ENCODE data around the gene CMYA5.
"Not testable (repeated sequence)": the region's sequence is repeated elsewhere in the genome, so short reads cannot be mapped to it uniquely, and the experiment has no call there.

The CMYA5 gene

DNA sequence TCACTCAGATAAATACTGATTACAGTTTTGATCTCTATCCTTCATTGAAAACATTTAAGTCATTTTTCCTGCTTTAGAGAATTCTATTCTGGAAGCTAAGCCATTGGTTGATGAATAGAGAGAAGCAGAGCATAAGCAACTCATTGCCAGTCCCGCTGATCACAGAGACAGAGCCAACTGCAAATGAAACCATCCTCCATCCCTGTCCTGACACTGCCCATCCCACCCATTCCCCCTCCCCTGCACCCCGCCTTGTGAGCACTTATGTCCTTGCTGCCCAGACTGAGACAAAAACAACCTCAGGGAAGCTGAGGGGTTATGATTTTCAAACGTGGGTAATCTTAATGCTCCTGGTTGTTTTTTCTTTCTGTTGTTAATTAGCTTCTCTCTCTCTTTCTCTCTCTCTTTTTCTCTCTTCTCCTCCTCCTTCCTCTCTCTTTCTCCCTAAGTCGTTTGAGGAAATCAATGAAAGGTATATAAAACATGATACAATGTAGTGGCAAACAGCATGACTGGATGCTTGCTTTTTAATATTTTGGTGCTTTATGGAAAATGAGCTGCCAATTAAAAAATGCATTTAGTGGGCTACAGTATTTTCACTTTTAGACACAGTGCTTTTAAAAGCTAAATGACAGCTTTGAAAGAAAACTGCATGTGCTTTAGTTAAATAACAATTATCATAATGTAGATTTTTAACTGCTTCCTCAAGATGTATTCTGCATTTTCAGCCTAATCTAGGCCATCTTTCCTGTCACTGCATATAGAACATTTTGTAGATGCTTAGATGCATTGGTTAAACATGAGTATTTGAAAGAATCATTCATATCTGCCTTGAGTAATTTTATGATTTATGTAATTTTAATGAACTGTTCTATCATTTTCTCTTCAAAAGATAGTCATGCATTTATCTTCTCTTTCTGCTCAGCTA, 57.3 kb downstream of the CMYA5 start:
- no peak for DNase-seq (ENCODE audit: low read depth in 2 of 2)

DNA sequence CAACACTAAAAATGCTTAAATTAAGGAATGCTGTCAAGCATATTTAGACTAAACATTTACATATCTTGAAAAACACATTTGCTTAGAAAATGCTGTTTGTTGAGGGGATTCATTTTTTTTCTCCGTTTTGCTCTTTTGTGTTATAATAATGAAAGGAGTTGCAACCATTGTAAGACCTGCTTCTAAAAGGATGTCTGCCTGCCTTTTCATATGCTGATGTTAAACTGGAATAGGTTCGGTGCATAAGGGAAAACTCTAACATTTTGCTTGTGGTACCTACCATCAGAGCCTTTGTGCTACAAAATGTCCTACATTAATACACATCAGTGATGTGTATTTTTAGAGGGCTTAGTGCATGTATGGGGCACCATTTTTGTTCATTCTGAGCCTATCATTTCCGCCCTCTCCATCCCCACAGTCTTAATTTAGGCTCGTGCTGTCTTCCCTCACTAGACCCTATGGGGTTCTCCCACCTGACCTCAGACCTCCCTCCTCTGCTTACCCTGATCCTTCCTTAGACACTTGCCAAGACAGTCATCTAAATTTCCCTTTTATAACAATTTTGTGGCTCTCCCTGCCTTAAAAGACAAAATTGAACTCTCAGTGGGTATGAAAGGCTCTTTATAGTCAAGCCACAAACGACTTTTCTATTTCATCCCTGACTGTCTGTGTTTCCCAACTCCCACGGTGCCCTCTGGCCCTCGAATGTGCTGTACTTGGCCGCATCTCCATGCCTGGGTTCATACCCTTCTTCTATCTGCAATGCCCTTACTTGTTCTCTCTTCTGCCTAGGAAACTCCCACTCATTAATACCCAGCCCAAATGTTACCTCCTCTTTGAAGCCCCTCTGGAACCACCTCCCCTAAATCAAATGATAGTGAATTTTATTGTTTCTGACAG, 61.2 kb downstream of the CMYA5 start:
- DNase-seq (ENCODE audit: low read depth in 2 of 2) = no peak

DNA sequence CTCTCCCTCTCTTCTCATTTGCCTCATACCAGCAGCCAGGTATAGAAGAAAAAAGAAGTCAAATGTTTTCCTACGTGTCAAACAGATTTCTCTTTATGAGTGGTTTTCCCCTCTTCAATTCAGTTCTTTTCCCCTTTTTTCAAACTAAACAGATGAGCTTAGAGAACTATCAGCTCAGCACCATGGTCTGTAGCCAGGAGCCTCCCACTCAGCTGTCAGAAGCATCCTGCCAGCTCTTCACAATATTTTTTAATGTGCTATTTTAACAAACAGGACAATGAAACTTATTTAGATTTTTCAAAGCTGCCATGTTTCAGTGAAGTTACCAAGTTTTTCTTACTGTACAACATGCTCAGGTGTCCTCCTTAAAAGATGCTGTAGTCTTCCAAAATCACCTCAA, 63.5 kb downstream of the CMYA5 start:
- no peak for DNase-seq (ENCODE audit: low read depth in 2 of 2)

DNA sequence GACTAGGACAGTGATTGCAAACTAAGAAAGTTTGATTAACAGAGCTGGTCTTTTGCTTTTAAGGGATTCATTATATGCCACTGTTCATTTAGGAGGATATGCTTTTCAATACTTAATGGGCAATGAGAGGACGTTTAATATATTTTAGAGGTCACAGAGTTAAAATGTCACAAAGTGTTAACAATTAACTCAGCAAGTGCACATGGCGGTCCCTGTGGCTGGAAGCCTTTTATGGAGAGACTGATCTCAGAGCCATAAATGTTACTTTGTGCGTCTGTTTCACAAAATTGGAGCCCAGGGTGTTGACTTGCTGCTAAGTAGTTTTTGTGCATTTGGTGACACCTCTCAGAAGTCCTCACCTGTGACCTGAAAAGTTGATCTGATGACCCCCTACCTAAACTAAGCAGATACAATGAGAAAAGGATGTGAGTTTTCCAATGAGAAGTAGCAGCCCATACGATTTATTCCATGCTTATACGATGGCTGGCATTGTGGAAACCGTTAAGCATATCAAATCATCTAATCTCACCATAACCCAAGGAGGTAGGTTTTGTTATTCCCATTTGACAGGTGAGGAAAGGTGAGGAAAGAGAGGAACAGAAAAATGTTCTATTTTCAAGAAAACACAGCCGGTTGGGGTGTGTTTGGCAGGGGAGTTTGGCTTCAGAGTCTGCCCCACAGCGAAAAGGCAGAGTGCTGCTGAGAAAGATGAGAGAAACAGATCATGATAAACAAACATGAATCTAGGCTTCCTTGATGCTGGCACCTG, 64.4 kb downstream of the CMYA5 start:
- no peak for DNase-seq (ENCODE audit: low read depth in 2 of 2)

DNA sequence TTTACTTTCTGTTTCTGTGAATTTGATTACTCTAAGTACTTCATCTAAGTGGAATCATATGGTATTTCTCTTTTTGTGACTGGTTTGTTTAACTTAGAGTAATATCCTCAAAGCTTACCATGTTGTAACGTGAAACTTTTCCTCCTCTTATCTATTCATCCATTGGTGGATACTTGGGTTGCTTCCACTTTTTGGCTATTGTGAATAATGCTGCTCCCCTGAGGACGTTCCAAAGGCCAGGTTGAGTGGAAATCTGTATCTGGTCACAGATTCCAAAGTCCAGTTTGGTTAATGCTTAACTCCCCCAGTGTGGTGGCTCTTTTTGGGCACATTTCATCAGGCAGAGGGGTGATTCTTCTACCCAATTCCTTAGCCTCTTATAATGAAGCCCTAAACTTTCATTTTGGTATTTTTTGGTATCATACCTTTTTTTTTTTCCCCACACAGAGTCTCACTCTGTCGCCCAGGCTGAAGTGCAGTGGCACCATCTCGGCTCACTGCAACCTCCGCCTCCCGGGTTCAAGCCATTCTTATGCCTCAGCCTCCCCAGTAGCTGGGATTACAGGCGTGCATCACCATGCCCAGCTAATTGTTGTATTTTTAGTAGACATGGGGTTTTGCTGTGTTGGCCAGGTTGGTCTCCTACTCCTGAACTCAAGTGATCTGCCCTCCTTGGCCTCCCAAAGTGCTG, 65.4 kb downstream of the CMYA5 start:
- no peak for DNase-seq (ENCODE audit: low read depth in 2 of 2)

DNA sequence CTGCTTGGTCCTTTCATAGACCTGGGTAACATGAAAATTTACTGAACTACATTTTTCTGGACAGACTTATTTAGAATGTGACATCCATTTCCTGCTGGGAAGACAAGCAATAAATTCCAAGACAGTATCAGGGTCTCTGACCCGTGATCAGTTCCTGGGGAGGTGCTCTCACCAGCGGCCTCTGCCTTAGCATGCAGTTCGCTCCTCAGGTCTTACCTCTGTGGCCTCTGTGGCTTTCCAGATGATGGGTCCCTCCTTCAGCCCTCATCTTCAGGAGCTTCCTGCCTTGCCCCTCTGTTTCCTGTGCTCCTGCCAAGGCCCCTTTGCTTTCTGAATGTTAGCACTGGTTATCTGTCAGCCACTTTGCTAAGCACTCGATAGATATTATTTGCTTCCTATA, 66.4 kb downstream of the CMYA5 start:
- no peak for DNase-seq (ENCODE audit: low read depth in 2 of 2)

DNA sequence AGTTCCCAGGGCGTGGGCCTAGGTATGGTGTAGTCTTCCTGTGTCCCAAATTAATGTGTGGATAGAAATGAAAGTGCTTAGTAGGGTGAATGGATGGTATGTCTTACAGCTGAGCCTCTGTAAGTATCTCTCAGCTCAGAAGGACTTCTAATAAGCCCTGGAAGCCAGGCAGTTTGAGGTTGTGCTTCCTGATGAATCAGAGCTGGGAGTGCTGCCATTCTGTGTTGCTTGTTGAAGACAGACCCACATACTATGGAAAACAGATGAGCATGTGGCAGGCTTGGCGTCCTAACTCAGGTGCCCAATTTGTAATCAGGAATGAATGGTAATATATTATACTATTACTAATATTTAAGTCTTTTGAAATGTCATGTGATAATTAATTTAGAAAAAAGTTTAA, 69.8 kb downstream of the CMYA5 start:
- DNase-seq (ENCODE audit: low read depth in 2 of 2) = no peak

DNA sequence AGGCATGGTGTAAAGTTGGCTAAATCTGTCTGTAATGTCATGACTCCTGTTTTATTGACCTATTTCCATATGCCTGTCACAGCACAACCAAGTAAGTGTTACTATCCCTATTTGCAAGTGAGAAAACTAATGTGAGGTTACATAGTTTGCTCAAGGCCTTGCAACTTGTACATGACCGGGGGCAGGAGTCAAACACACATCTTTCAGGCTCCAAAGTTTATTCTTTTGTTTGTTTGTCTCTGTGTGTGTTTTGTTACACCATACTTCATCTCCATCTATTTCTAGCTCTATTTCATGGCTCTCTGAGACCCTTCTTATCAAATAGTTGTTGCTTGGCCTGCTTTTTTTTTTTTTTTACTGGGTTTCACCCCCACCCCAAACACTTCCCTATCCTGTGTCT, 70.2 kb downstream of the CMYA5 start:
- DNase-seq (ENCODE audit: low read depth in 2 of 2) = no peak

DNA sequence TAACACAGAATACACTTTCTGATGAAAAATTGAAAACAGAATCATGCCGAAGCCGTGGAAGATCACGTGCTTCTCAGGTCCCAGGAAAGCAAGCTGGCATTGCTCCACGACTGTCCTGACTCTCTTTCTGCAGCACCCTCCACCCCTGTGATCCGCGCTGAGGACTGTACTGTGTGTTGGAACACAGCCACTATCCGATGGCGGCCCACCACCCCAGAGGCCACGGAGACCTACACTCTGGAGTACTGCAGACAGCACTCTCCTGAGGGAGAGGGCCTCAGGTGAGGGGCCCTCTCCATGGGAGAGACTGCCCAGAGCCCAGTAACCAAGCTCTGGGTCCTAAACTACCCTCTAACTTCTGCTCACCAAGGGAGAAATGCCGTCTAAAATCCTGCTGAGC, 73.3 kb downstream of the CMYA5 start:
- no peak for DNase-seq (ENCODE audit: low read depth in 2 of 2)

DNA sequence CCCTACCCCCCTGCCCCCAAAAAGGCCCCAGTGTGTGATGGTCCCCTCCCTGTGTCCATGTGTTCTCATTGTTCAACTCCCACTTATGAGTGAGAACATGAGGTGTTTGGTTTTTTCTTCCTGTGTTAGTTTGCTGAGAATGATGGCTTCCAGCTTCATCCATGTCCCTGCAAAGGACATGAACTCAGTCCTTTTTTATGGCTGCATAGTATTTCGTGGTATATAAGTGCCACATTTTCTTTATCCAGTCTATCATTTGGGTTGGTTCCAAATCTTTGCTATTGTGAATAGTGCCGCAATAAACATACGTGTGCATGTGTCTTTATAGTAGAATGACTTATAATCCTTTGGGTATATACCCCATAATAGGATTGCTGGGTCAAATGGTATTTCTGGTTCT, 74.5 kb downstream of the CMYA5 start:
- DNase-seq (ENCODE audit: low read depth in 2 of 2) = not testable (repeated sequence)

DNA sequence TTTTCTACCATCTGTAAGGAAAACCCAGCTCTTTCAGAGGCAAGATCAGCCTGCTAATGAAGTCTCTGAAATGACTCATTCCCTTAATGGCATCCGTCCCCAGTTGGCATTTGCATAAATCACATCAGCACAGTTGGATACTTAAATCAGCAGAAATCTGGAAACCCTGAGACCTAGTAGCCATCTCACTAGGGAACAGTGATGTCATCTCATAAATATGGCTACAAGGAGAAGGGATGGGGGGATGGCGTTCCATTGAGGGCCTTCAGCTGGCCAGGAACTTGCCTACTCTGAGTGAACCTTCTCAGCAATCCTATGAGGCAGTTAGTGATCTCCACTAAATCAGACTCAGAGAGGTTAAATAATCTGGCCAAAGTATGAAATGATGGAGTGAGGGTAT, 81.8 kb downstream of the CMYA5 start:
- DNase-seq (ENCODE audit: low read depth in 2 of 2) = no peak

DNA sequence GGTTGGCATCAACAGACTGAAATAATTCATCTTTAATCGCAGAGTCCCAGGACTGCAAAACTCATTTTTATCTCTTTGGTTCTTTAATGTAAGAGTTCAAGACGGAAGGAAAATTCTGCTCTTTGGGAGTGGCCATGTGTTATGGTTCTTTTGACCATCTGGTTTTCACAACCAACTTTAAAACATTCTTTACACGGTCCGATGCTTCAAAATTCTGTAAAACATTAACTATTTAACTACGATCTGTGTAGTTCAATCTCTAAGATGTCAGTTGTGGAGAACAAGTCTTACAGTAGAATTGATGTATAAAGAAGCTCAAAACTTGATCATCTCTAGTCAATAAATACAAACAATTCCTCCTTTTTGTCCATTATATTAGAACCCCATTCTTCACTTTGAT, 83.0 kb downstream of the CMYA5 start:
- DNase-seq (ENCODE audit: low read depth in 2 of 2) = no peak

DNA sequence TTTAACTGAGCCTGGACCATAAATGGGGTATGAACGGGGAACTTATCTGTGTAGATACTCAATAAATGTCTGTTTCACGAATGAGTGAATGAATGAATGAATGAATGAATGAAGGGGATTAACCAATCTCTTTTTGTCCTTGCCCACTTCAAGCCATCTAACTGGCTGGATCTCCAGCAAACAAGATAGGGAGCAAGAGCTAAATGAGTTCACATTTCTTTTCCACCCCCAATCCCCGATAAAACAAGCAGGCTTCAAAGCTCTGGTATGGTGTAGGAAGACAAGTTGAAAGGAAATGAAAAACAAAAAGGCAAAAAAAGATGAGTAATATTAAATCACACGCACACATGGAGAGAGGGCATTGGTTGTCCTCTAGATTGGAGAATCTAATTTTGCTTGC, 84.0 kb downstream of the CMYA5 start:
- no peak for DNase-seq (ENCODE audit: low read depth in 2 of 2)

DNA sequence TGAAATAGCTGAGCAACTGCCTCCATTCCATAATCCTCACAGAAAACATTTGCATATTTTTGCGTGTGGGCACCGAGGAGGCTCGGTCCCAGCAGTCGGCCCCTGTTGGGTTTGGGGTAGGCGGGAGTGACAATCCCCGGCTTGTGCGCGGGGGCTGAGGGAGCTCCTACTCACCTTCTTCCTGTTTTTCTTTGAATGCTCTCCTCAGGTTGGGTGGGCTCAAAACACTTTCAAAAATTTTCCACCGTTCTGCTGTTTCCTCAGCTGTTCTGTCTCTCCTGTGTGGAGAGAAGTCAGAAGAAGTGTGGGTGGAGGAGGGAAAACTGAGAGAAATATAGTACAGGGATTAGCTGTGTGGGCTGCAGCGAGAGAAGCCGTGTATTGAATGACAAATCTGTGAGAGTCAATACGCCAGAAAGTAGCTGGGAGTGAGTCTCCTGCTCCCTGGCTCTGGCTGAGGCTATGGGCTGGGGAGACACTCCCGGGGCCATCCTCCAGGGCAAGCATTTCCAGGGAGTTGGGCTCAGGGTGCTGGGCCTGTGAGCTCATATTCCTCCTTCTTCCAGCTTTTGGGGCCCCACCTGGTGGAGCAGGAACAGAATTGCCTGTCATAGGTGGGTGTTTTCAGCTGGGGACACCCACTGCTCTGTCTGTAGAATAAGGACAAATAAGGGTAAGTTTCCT, 84.7 kb downstream of the CMYA5 start:
- no peak for DNase-seq (ENCODE audit: low read depth in 2 of 2)

DNA sequence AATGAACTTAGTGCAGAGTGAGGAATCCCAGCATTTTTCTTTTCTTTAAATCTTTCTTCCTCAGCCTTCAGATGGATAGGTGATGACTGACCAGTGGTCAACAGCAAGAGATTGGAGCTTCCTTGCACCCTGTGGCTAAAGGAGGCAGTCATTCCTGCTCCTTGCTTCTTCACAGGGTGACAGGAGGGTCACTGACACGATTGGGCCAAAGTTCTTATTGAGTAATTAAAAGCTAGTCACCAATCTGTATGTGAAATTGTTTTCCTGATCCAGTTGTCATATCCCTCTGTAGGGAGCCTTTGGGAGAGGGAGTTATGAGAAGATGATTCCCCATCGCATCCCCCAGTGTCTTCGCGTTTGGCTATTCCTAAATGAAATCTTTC, 85.2 kb downstream of the CMYA5 start:
- no peak for DNase-seq (ENCODE audit: low read depth in 2 of 2)

DNA sequence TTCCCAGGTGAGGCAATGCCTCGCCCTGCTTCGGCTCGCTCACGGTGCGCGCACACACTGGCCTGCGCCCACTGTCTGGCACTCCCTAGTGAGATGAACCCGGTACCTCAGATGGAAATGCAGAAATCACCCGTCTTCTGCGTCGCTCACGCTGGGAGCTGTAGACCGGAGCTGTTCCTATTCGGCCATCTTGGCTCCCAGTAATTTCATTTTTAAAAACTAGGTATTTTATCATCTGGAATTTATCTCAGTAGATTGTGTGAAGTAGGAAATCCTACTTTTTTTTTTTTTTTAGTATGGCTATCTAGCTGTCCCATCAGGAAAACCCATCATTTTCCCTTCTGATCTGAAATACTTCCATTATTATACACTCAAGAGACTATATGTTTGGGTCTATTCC, 95.1 kb downstream of the CMYA5 start:
- not testable (repeated sequence) for DNase-seq (ENCODE audit: low read depth in 2 of 2)

DNA sequence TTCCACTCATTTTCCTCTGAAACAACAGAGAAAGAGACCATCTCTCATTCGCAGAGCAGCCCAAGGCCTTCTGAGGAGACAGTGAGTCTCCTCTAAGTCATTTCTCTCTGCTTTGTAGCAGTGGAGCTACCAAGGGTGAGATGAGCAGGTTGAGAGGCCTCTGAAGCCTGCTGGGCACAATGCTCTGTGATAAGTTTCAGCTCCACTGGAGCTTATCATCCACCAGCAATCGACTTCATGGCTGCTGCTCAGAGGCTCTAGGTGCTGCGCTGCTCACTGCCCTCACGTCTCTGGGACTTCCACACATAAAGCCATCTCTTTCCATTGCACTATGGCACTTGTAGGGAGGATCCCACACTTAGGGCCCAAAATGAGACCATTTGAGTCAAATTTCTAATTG, 96.3 kb downstream of the CMYA5 start:
- no peak for DNase-seq (ENCODE audit: low read depth in 2 of 2)

DNA sequence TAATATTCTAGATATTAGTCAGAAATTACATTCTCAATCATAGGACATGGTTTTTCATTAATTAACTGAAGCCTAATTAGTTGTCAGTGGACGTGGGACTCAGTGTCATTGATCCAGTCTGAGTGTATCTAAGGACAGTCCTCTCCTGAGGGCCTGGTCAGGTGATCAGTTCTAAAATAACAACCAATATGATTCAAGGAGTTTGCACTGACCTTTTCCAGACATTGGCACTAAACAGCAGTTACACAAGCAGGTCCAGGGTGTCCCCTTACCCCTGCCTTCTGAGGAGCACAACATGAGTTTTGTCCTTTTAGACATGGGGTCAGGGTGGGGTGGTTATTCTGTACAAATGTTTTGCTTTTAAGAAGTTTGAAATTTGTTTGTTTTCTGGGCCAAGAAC, 97.8 kb downstream of the CMYA5 start:
- DNase-seq (ENCODE audit: low read depth in 2 of 2) = no peak

DNA sequence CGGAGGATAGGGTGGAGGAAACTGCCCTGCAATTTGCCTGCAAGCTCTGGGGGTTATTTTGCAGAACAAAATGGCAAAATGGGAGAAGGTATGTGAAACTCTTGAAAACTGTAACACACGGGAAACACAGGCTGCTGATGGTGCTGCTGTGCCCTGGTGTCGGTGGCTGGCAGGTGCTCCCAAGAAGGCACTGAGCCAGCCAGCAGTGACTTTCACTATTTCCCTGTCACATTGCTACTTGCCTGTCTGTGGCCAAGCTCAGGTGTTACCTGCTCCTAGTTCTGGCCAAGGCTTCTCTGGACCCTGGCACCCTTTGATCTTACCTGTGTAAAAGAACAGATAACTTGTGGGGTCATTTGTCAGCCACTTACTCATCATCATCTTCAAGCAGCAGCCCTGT, 102.2 kb downstream of the CMYA5 start:
- no peak for DNase-seq (ENCODE audit: low read depth in 2 of 2)

DNA sequence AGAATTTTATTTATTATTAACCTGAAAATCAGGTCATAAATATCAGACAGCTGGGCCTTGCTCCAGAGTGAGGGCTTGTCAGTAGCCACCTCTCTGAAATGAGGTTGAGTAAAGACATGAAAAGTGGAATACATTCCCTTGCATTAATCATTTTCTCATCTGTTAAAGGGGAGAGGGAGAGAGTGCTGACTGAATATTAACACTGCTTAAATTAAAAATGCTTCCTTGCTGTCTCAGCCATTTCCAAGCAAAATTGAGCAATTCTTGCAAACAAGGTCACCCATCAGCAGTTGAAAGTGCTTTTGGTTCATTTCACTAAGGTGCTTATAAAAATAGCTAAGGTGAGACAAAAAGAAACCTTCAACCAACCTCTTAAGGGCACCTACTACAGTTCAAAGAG, 102.8 kb downstream of the CMYA5 start:
- DNase-seq (ENCODE audit: low read depth in 2 of 2) = no peak

DNA sequence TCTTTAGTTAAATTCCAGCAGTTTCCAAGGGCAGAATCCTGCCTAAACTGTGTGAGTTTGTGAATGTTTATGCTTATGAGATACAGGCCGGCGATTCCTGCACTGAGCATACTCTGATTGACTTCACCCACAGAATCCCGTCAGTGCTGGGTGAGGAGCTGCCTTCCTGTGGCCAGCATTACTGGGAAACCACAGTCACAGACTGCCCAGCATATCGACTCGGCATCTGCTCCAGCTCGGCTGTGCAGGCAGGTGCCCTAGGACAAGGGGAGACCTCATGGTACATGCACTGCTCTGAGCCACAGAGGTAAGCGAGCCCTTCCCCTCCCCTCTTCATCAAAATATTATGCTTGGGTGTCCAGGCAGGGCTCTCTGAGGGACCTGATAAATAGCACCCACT, 103.7 kb downstream of the CMYA5 start:
- DNase-seq (ENCODE audit: low read depth in 2 of 2) = no peak

Data from stimulated activated CD4-positive, alpha-beta T cell treated with anti-CD3 and anti-CD28 coated beads, Interleukin-15, amount 100 ng/mL, for 48 hours (primary cell).